Ovary (tissue), 9 donors: Measurements from ENCODE around the gene PLEKHA7. TPM values are rescaled to one million over a fixed set of nuclear protein-coding genes. Genes with fewer than 3 reads are reported as not detected.

Source experiments
- DNase-seq, 5 donors: peaks; one replicate each; pipeline ENCODE4 v3.0.0-alpha.2; 2019 to 2020
- H3K27ac ChIP-seq, 2 donors: fragments of 200-600 bp; one replicate each; pipeline versions ENCODE4 v1.5.1 to v1.8.0; 2019 to 2022
- H3K27me3 ChIP-seq: fragments of 200-600 bp; one replicate; pipeline ENCODE4 v1.8.0; 2022
- H3K36me3 ChIP-seq: fragments of 200-600 bp; sonication (generic); one replicate; pipeline ENCODE4 v1.5.1; 2019
- H3K4me1 ChIP-seq: one replicate; pipeline ENCODE4 v1.8.1; 2013; ENCODE audit warnings: mild to moderate bottlenecking, moderate library complexity; ENCODE audit not compliant: insufficient read depth
- H3K4me3 ChIP-seq: fragments of 200-600 bp; sonication (generic); one replicate; pipeline ENCODE4 v1.5.1; 2017
- H3K9me3 ChIP-seq, 2 donors: fragments of 200-600 bp in 1 of 2; sonication (generic) in 1 of 2; one replicate each; pipeline versions ENCODE4 v1.5.1 to v1.8.1; 2013 to 2019; ENCODE audit warnings: mild to moderate bottlenecking in 1 of 2, moderate library complexity in 1 of 2
- EP300 ChIP-seq: sonication (generic); formaldehyde crosslinking; IDR thresholded peaks from one replicate; pipeline ENCODE4 v1.6.1; 2017; ENCODE audit warnings: antibody characterized with exemption
- POLR2A ChIP-seq: fragments of 450-650 bp; IDR thresholded peaks from one replicate; pipeline ENCODE4 v1.6.1; 2017; ENCODE audit warnings: antibody characterized with exemption, mild to moderate bottlenecking, moderate library complexity
- WGBS, 3 donors: extraction: QIAGEN DNeasy Blood & Tissue Kit in 1 of 3; methylation state at CpG; one replicate each; pipeline versions ENCODE4 v1.1.5 to v1.1.7; 2013 to 2017; 5-methylcytosine and 5-hydroxymethylcytosine counted together
- intact Hi-C, 4 donors: fragments of 100-400 bp; cut with DNase I; formaldehyde crosslinking; loops; one replicate each; pipeline versions ENCODE4 v1.11.0 to v1.15.1; 2022 to 2023
- polyA plus RNA-seq, 2 donors: library from polyadenylated mRNA; stranded (reverse); fragments of 200-250 nt in 1 of 2; fragments of 350-450 nt in 1 of 2; fragmentation: Illumina TruSeq in 1 of 2; extraction: RNeasy Lipid Tissue Mini Kit (QIAGEN cat#74804) in 1 of 2; gene quantifications; one replicate each; pipeline ENCODE4 v1.2.3, GENCODE V29; 2013 to 2014
- total RNA-seq, 7 donors: library from RNA; depleted of rRNA in 2 of 7; stranded (reverse); fragments of >200 nt in 2 of 7; fragmentation: NEBNext Ultra II Directional in 3 of 7; extraction: Animal tissue kit (Norgen Biotek cat#: 25700) in 3 of 7; gene quantifications; one replicate each; pipeline versions ENCODE4 v1.1.0 to v1.2.4, GENCODE V29; 2016 to 2023
- TF ChIP-seq, protein P1 (sequence below), 3 donors: fragments of 450-650 bp in 2 of 3; fragments of 200-600 bp in 1 of 3; IDR thresholded peaks; one replicate each; pipeline versions ENCODE4 v1.5.1 to v1.8.0; 2016 to 2022; ENCODE audit warnings: antibody characterized with exemption in 3 of 3, mild to moderate bottlenecking in 1 of 3
- donor health status: DM: no; HTN: no; CAD: no; lungs with moderate emphysema.
- donor health status: DM: no; HTN: no; CAD: no.
- donor health status: Bipolar disorder and iron deficiency.
- donor health status: DM: yes; HTN: yes; CAD: no.
- donor health status: DM: no; HTN: no; CAD: no.
- donor health status: DM: yes; HTN: yes; CAD: no.

PLEKHA7 gene
- total and polyA plus RNA-seq, 9 donors, result 9.6 to 29.5 (median 15.9) TPM

DNA sequence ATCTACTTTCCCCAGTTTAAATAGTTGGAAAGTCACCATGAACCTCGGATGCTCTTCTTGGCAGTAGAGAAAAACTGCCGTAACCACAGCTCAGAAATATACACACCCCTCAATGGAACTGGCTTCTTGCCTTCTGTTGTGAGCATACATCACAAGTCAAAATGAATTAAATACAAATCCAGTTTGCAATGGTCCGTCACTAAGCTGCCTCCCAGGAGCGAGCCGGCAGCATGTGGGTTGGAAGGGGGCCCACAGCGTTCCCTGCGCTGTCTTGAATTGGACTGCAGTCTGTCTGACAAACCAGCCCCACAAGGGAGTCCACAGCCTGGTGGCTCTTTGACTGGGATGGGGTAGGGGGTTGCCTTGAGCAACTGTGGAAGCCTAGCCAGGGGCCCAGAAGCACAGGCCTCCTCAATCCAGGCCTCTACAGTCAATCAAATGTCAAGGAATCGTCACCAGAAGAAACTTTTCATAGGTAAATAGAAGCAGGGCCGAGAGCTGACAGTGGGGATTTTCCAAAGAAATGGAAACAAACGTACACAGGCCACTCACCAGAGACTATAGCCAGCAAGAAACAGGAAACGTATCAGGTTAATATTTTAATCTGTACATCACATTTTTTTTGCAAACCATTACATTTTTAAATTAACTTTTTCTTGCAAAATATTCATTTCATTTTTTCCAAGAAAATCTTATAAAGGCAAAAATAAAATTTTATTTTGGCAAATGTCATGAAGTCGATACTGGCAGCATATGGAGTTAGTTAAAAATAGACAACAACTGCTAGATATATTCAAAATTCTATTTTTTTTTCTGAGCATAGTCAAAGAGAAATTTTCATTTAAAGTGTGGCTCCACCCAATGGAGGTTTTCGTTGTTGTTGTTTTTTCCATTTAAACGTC, 237.3 kb downstream of the PLEKHA7 start:
- DNase-seq, result no peak
- Histone ChIP-seq H3K4me1 (no peaks in the 10 kb centered on the region), H3K27me3 (no peaks in the 10 kb centered on the region), H3K9me3 (no peaks in the 10 kb centered on the region), H3K27ac (no peak overlapping the region), H3K36me3 (no peaks in the 10 kb centered on the region), H3K4me3 (no peak overlapping the region)
- intact Hi-C loops, result no loop called here
- 40 to 48% (median 46%) methylated on average over 14 of the region's 14 CpGs for WGBS, 3 donors
- TF ChIP-seq POLR2A, result no peak
- TF ChIP-seq, protein P1, sequence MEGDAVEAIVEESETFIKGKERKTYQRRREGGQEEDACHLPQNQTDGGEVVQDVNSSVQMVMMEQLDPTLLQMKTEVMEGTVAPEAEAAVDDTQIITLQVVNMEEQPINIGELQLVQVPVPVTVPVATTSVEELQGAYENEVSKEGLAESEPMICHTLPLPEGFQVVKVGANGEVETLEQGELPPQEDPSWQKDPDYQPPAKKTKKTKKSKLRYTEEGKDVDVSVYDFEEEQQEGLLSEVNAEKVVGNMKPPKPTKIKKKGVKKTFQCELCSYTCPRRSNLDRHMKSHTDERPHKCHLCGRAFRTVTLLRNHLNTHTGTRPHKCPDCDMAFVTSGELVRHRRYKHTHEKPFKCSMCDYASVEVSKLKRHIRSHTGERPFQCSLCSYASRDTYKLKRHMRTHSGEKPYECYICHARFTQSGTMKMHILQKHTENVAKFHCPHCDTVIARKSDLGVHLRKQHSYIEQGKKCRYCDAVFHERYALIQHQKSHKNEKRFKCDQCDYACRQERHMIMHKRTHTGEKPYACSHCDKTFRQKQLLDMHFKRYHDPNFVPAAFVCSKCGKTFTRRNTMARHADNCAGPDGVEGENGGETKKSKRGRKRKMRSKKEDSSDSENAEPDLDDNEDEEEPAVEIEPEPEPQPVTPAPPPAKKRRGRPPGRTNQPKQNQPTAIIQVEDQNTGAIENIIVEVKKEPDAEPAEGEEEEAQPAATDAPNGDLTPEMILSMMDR (IDR thresholded peaks at IDR 0.05), result no peak
- TF ChIP-seq EP300, result no peak

DNA sequence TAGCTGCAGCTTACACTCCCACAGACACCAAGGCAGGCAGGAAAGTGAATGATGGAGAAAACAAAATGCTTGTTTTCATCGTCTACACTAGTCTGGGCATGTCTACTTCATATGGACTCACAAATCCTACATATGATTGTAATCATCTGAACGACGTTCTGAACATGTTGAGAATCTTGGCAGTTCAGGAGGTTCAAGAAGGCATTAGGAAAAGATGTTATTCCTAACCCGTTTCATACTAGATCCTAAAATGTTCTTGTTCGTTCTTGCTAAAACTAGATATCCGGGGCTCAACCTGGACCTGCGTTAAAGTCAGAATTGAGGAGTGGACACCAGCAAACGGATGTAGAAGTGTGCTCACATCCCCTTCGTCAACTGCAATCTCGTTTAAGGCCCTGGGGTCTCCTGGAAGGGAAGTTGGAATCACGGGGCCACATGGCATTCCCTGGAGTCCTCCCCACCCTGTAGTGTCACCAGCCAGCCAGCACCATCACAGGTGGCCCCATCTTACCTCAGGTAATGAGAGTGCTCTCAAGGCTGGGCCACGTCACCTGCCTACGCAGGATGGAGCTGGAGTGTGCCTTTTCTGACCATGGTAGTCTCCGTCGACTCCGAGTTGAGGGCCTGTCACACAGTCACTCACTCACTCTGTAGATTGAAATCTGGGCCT, 238.5 kb downstream of the PLEKHA7 start:
- no peak for DNase-seq
- TF ChIP-seq EP300, result no peak
- TF ChIP-seq POLR2A, result no peak
- TF ChIP-seq, protein P1 (IDR thresholded peaks at IDR 0.05), result no peak
- no peaks in the 10 kb centered on the region for H3K9me3 ChIP-seq
- no peaks in the 10 kb centered on the region for H3K36me3 ChIP-seq
- H3K4me3 ChIP-seq, result no peak overlapping the region
- intact Hi-C loops, result no loop called here
- H3K27ac ChIP-seq, result no peak overlapping the region
- no peaks in the 10 kb centered on the region for H3K27me3 ChIP-seq
- WGBS, 3 donors, result 86 to 89% (median 87%) methylated on average over 16 of the region's 16 CpGs
- H3K4me1 ChIP-seq, result no peaks in the 10 kb centered on the region

GRCh38 chr11:16774936-16775613, 239.1 kb downstream of the PLEKHA7 start:
- H3K27me3 ChIP-seq, result no peaks in the 10 kb centered on the region
- H3K4me3 ChIP-seq, result no peak overlapping the region
- no peak for TF ChIP-seq EP300
- no peak for TF ChIP-seq POLR2A
- TF ChIP-seq, protein P1 (IDR thresholded peaks at IDR 0.05), result no peak
- intact Hi-C loops, result no loop called here
- 91 to 94% (median 93%) methylated on average over 11 of the region's 11 CpGs for WGBS, 3 donors
- H3K4me1 ChIP-seq, result no peaks in the 10 kb centered on the region
- H3K9me3 ChIP-seq, result no peaks in the 10 kb centered on the region
- no peak for DNase-seq
- no peaks in the 10 kb centered on the region for H3K36me3 ChIP-seq
- no peak overlapping the region for H3K27ac ChIP-seq
